Hepatocyte (in vitro differentiated cells): Measurements from ENCODE around the gene SETBP1. TPM values are rescaled to one million over a fixed set of nuclear protein-coding genes. Genes with fewer than 3 reads are reported as not detected.

Experiments
- DNase-seq: peaks from one replicate; pipeline ENCODE4 v3.0.0-alpha.2; 2016; ENCODE audit warnings: low spot score
- H2AFZ ChIP-seq: fragments of 200-600 bp; sonication (generic); 2 replicates; pipeline ENCODE4 v1.6.0; 2016; ENCODE audit warnings: antibody characterized with exemption, mild to moderate bottlenecking
- H3K27ac ChIP-seq: fragments of 200-600 bp; sonication (generic); 2 replicates; pipeline ENCODE4 v1.5.1; 2016; ENCODE audit warnings: mild to moderate bottlenecking
- H3K27me3 ChIP-seq: fragments of 200-600 bp; sonication (generic); 2 replicates; pipeline ENCODE4 v1.6.1; 2016
- H3K36me3 ChIP-seq: fragments of 200-600 bp; sonication (generic); replicated peaks from 2 replicates; pipeline ENCODE4 v1.5.1; 2016; ENCODE audit warnings: low read depth; ENCODE audit not compliant: insufficient read depth
- H3K4me1 ChIP-seq: fragments of 200-600 bp; sonication (generic); 2 replicates; pipeline ENCODE4 v1.5.1; 2016; ENCODE audit warnings: mild to moderate bottlenecking, moderate library complexity; ENCODE audit not compliant: insufficient read depth
- H3K4me2 ChIP-seq: fragments of 200-600 bp; sonication (generic); 2 replicates; pipeline ENCODE4 v1.6.0; 2016
- H3K4me3 ChIP-seq: fragments of 200-600 bp; sonication (generic); 2 replicates; pipeline ENCODE4 v1.5.1; 2016; ENCODE audit warnings: mild to moderate bottlenecking
- H3K79me2 ChIP-seq: fragments of 200-600 bp; sonication (generic); 2 replicates; pipeline ENCODE4 v1.6.0; 2017; ENCODE audit warnings: mild to moderate bottlenecking
- H3K9me2 ChIP-seq: fragments of 200-600 bp; sonication (generic); replicated peaks from 2 replicates; pipeline ENCODE4 v1.6.0; 2017; ENCODE audit warnings: mild to moderate bottlenecking; ENCODE audit not compliant: insufficient read depth
- H3K9me3 ChIP-seq: fragments of 200-600 bp; sonication (generic); 2 replicates; pipeline ENCODE4 v1.5.1; 2016; ENCODE audit warnings: low read depth, mild to moderate bottlenecking
- H4K20me1 ChIP-seq: fragments of 200-600 bp; sonication (generic); 2 replicates; pipeline ENCODE4 v1.6.0; 2016; ENCODE audit warnings: mild to moderate bottlenecking; ENCODE audit not compliant: insufficient read depth, poor library complexity, severe bottlenecking
- CTCF ChIP-seq: fragments of 200-600 bp; sonication (generic); IDR thresholded peaks from 2 replicates; pipeline ENCODE4 v1.5.1; 2016; ENCODE audit warnings: antibody characterized with exemption, mild to moderate bottlenecking; ENCODE audit not compliant: poor library complexity
- EZH2 ChIP-seq: fragments of 200-600 bp; sonication (generic); IDR thresholded peaks from 2 replicates; pipeline ENCODE4 v1.6.1; 2016; ENCODE audit warnings: antibody characterized with exemption, mild to moderate bottlenecking, borderline replicate concordance
- EZH2phosphoT487 ChIP-seq: fragments of 200-600 bp; sonication (generic); IDR thresholded peaks from one replicate; pipeline ENCODE4 v1.6.1; 2018; ENCODE audit warnings: antibody characterized with exemption, mild to moderate bottlenecking, low read depth, moderate library complexity; ENCODE audit not compliant: unreplicated experiment, severe bottlenecking
- WGBS: methylation state at CpG from one replicate; pipeline ENCODE4 v1.1.6; 2016; ENCODE audit warnings: low lambda C conversion rate; ENCODE audit errors: missing lambda C conversion rate; 5-methylcytosine and 5-hydroxymethylcytosine counted together
- polyA plus RNA-seq: library from polyadenylated mRNA; unstranded; fragments of >200 nt; fragmentation: Nextera tagmentation; extraction: Ambion mirVana; gene quantifications from 2 replicates; pipeline ENCODE4 v1.2.1, GENCODE V29; 2016
- total RNA-seq: library from RNA; depleted of rRNA; stranded (reverse); fragments of >200 nt; gene quantifications from 2 replicates; pipeline ENCODE4 v1.2.3, GENCODE V29; 2014

The SETBP1 gene
- total and polyA plus RNA-seq, 2 experiments from 2014 or later: 10.3 to 21.1 TPM

- 68% methylated on average over 2 of the region's 2 CpGs for WGBS
Observed at GRCh38 chr18:45006934-45007333, 326.2 kb downstream of the SETBP1 start.

GRCh38 chr18:45007531-45007930 lies 326.8 kb downstream of the SETBP1 start:
- Histone ChIP-seq H4K20me1 (no peaks in the 10 kb centered on the region), H2AFZ (no peak overlapping the region), H3K4me1 (no peaks in the 10 kb centered on the region), H3K27ac (no peak overlapping the region), H3K79me2 (no peaks in the 10 kb centered on the region), H3K9me2 (no peaks in the 10 kb centered on the region), H3K4me3 (no peak overlapping the region), H3K9me3 (no peaks in the 10 kb centered on the region), H3K4me2 (no peak overlapping the region), H3K36me3 (no peaks in the 10 kb centered on the region), H3K27me3 (no peaks in the 10 kb centered on the region)
- 95% methylated on average over 2 of the region's 2 CpGs for WGBS
- TF ChIP-seq EZH2 (no peak), EZH2phosphoT487 (no peak), CTCF (no peak)
- no peak for DNase-seq

More at GRCh38 chr18:45006934-45007333, 326.2 kb downstream of the SETBP1 start:
- H3K4me3 ChIP-seq: no peak overlapping the region
- no peaks in the 10 kb centered on the region for H4K20me1 ChIP-seq
- H3K9me2 ChIP-seq: no peaks in the 10 kb centered on the region
- H3K9me3 ChIP-seq: no peaks in the 10 kb centered on the region
- H3K4me2 ChIP-seq: no peak overlapping the region
- no peaks in the 10 kb centered on the region for H3K79me2 ChIP-seq
- no peak overlapping the region for H2AFZ ChIP-seq
- H3K27me3 ChIP-seq: no peaks in the 10 kb centered on the region
- H3K36me3 ChIP-seq: no peaks in the 10 kb centered on the region
- TF ChIP-seq EZH2phosphoT487: no peak
- TF ChIP-seq EZH2: no peak
- TF ChIP-seq CTCF: no peak
- no peak for DNase-seq
- H3K27ac ChIP-seq: no peak overlapping the region
- H3K4me1 ChIP-seq: no peaks in the 10 kb centered on the region

GRCh38 chr18:45008694-45009413 lies 328.2 kb downstream of the SETBP1 start:
- Histone ChIP-seq H3K4me3 (no peak overlapping the region), H4K20me1 (no peaks in the 10 kb centered on the region), H3K79me2 (no peaks in the 10 kb centered on the region), H3K27ac (no peak overlapping the region), H2AFZ (no peak overlapping the region), H3K36me3 (no peaks in the 10 kb centered on the region), H3K9me2 (no peaks in the 10 kb centered on the region), H3K27me3 (no peaks in the 10 kb centered on the region), H3K9me3 (no peaks in the 10 kb centered on the region), H3K4me2 (no peak overlapping the region), H3K4me1 (no peaks in the 10 kb centered on the region)
- 97% methylated on average over 13 of the region's 13 CpGs for WGBS
- TF ChIP-seq CTCF: no peak
- TF ChIP-seq EZH2phosphoT487: no peak
- no peak for TF ChIP-seq EZH2
- no peak for DNase-seq
